ENCODE data around the gene ATP5F1A.
"Not testable (repeated sequence)": the region's sequence is repeated elsewhere in the genome, so short reads cannot be mapped to it uniquely, and the experiment has no call there.

Gene ATP5F1A

DNA sequence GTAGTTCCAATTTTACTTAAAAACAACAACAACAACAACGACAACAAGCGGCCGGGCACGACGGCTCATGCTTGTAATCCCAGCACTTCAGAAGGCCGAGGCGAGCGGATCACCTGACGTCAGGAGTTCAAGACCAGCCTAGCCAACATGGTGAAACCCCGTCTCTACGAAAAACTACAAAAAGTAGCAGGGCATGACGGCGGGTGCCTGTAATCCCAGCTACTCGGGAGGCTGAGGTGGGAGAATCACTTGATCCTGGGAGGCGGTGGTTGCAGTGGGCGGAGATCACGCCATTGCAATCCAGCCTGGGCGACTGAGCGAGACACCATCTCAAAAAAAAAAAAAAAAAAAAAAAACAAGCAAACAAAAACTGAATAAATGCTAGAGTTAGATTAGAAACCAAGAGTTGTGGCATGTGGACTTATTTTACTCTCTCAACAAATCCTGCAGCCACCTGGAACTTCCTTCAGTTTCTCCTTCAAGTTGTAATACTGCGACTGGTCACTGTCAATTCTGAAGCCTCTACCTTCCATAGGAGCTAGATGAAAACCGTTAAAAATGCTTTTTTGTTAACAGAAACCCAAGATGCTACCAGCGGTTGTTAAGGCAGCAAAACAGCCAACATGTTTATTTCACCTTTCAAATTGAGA is 1.3 kb downstream of the ATP5F1A start:
- H3K4me3 ChIP-seq (ENCODE audit: low read depth, low read length) = peak overlapping the region; percentile 82
- DNase-seq (ENCODE audit: low read depth) = no peak
- TF ChIP-seq, protein P1, sequence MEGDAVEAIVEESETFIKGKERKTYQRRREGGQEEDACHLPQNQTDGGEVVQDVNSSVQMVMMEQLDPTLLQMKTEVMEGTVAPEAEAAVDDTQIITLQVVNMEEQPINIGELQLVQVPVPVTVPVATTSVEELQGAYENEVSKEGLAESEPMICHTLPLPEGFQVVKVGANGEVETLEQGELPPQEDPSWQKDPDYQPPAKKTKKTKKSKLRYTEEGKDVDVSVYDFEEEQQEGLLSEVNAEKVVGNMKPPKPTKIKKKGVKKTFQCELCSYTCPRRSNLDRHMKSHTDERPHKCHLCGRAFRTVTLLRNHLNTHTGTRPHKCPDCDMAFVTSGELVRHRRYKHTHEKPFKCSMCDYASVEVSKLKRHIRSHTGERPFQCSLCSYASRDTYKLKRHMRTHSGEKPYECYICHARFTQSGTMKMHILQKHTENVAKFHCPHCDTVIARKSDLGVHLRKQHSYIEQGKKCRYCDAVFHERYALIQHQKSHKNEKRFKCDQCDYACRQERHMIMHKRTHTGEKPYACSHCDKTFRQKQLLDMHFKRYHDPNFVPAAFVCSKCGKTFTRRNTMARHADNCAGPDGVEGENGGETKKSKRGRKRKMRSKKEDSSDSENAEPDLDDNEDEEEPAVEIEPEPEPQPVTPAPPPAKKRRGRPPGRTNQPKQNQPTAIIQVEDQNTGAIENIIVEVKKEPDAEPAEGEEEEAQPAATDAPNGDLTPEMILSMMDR (IDR thresholded peaks at IDR 0.05; ENCODE audit: control insufficient read depth, extremely low read depth, insufficient read depth) = no peak

DNA sequence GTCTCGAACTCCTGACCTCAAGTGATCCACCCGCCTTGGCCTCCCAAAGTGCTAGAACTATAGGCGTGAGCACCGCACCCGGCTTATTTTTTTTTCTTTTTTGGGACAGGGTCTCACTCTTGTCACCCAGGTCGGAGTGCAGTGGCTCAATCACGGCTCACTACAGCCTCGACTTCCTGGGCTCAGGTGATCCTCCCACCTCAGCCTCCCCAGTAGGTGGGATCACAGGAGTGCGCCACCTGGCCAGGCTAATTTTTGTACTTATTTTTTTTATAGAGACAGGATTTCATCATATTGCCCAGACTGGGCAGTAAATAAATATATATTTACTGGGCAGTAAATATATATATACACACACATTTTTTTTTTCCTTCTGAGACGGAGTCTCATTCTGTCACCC is 2.6 kb downstream of the ATP5F1A start:
- H3K4me3 ChIP-seq (ENCODE audit: low read depth, low read length) = no peak overlapping the region
- DNase-seq (ENCODE audit: low read depth) = no peak
- TF ChIP-seq, protein P1 (IDR thresholded peaks at IDR 0.05; ENCODE audit: control insufficient read depth, extremely low read depth, insufficient read depth) = no peak

DNA sequence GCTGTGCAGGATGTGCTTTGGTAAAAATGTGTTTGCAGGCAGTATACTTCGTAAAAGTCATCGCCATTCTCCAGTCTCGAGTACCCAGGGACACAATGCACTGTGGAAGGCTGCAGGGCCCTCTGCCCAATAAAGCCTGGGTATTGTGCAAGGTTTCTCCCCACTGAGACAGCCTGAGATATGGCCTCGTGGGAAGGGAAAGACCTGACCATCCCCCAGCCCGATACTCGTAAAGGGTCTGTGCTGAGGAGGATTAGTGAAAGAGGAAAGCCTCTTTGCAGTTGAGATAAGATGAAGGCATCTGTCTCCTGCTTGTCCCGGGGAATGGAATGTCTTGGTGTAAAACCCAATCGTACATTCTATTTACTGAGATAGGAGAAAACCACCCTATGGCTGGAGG is 9.6 kb downstream of the ATP5F1A start:
- not testable (repeated sequence) for DNase-seq (ENCODE audit: low read depth); H3K4me3 ChIP-seq (ENCODE audit: low read depth, low read length)

DNA sequence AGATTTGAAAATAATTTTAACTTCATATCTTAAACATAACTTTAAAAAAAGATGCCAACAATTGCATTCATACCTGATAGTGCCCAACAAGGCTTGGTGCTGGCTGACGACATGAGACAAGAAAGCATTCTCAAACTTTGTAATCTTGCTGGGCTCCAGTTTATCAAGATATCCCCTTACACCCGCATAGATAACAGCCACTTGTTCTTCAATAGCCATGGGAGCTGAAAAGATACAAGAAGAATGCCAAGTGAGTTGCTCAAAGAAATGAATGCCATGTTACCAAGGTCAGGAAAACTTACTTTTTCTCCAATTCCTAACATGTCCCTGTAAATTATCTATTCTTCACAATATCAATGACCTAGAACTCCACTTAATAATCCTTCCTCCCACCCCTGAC is 13.7 kb downstream of the ATP5F1A start:
- no peak for DNase-seq (ENCODE audit: low read depth)
- TF ChIP-seq, protein P1 (IDR thresholded peaks at IDR 0.05; ENCODE audit: control insufficient read depth, extremely low read depth, insufficient read depth) = no peak
- no peak overlapping the region for H3K4me3 ChIP-seq (ENCODE audit: low read depth, low read length)

DNA sequence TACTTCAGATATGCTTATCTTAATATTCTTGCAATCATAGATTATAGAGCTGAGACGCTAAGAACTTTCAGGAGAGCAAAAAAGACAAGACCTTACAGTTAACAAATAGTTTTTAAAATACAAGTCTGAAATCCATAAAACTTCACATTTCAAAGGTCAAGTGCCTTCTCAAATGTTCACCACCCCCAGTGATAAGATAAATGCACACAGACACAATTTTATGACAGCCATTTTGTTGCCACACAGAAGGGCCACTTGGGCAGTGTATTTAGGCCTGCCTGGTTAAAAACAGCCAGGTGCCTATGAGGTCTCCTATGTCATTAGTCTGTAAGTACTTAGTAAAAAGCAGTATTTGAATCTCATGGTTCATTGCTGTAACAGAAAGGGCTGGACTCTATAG is 17.9 kb downstream of the ATP5F1A start:
- TF ChIP-seq, protein P1 (IDR thresholded peaks at IDR 0.05; ENCODE audit: control insufficient read depth, extremely low read depth, insufficient read depth) = no peak
- no peak overlapping the region for H3K4me3 ChIP-seq (ENCODE audit: low read depth, low read length)
- DNase-seq (ENCODE audit: low read depth) = no peak

DNA sequence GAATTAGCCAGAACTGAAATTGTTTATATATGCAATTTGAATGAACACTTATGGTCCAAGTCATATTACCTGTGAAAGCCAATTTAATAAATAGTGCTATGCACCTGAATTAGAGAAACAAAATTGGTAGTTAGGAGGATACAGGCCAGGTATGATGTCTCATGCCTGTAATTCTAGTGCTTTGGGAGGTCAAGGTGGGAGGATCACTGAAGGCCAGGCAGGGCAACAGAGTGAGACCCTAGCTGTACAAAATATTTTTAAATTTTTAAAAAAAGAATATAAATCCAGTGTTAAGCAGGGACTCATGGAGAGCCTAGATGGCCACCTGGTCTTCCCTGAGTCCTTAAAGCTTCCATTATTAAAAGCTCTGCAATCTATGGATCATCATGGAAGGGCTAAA is 18.8 kb downstream of the ATP5F1A start:
- TF ChIP-seq, protein P1 (IDR thresholded peaks at IDR 0.05; ENCODE audit: control insufficient read depth, extremely low read depth, insufficient read depth) = no peak
- DNase-seq (ENCODE audit: low read depth) = no peak
- no peak overlapping the region for H3K4me3 ChIP-seq (ENCODE audit: low read depth, low read length)

DNA sequence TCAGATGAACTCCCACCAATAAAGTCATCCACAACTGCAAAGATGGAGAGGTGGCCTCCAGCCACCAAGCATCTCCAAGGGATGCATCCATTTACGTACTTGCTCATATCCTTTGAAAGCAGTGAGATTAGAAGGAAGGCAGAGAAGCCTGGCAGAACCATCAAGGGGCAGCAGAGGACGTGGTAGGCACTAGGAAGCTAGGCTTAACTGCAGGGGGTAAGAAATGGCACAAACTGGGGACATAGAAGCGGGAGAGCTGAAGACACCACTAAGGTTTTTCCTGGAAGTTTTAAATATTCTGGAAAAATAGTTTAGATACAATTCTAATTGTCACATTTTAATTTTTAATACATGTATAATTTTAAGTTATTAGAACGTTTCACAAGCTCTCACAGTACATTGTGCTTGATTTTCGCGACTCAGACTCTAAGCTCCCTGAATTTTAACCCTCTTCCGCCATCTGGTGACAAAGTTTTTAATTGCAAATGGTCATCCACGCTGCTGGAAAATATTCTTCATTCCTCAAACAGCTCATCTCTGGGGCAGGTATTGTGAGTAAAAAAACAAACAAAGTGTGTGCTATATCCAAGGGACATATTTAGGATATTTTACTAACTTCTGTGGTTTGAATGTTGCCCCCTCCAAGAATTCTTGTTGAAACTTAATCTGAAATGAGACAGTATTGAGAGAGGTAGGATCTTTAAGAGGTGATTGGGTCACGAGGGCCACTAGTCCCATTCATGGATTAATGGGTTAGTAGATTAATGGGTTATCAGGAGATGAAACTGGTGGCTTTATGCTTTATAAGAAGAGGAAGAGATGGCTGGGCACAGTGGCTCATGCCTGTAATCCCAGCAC is 24.4 kb downstream of the ATP5F1A start:
- no peak overlapping the region for H3K4me3 ChIP-seq (ENCODE audit: low read depth, low read length)
- TF ChIP-seq, protein P1 (IDR thresholded peaks at IDR 0.05; ENCODE audit: control insufficient read depth, extremely low read depth, insufficient read depth) = peak; percentile 68
- no peak for DNase-seq (ENCODE audit: low read depth)

All from LNCaP clone FGC (cell line).